MM.1S (cell line): ENCODE results near the gene MLC1.

ENCODE experiments used
- CTCF ChIP-seq: fragments of 300-600 bp; sonication (generic); IDR thresholded peaks from 2 replicates; pipeline ENCODE4 v1.5.1; 2016; ENCODE audit warnings: antibody characterized with exemption, low read length, mixed read lengths
- EZH2 ChIP-seq: fragments of 300-600 bp; sonication (generic); optimal IDR thresholded peaks from 2 replicates; pipeline ENCODE3; 2017; ENCODE audit warnings: low read depth, mild to moderate bottlenecking, antibody characterized with exemption, low read length, mixed read lengths
- EZH2phosphoT487 ChIP-seq: fragments of 300-600 bp; sonication (generic); IDR thresholded peaks from 2 replicates; pipeline ENCODE4 v1.6.1; 2018; ENCODE audit warnings: antibody characterized with exemption, low read length

- TF ChIP-seq CTCF: no peak
- TF ChIP-seq EZH2: no peak
- TF ChIP-seq EZH2phosphoT487: no peak
Observed at GRCh38 chr22:50058061-50058905, 26.9 kb downstream of the MLC1 start, which contains the start of gene TTLL8.
